RPMI8226 (cell line): ENCODE measurements around the gene LIMCH1.
"Not testable (repeated sequence)": the region's sequence is repeated elsewhere in the genome, so short reads cannot be mapped to it uniquely, and the experiment has no call there.

Experiments
- DNase-seq: peaks from one replicate; pipeline ENCODE4 v3.0.0-alpha.2; 2015

LIMCH1 gene

DNA sequence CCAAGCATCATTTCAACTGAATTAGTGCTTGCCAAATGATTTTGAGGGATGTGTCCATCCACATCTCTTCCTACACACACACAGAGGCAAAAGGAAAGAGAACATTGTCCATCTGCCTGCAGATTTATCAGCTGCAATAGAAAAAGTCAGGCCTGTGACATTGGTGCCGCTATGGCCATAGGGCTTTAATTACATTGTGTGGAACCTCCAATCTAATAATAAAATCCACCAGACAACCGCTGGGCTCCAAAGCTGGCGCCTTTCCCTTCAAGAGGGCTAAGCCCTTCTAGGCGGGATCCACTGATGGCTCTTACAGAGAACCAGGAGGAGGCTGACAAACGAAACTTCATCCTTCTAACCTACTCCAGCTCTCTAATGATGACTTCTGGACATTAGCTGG lies 150.0 kb downstream of the LIMCH1 start:
- no peak for DNase-seq

DNA sequence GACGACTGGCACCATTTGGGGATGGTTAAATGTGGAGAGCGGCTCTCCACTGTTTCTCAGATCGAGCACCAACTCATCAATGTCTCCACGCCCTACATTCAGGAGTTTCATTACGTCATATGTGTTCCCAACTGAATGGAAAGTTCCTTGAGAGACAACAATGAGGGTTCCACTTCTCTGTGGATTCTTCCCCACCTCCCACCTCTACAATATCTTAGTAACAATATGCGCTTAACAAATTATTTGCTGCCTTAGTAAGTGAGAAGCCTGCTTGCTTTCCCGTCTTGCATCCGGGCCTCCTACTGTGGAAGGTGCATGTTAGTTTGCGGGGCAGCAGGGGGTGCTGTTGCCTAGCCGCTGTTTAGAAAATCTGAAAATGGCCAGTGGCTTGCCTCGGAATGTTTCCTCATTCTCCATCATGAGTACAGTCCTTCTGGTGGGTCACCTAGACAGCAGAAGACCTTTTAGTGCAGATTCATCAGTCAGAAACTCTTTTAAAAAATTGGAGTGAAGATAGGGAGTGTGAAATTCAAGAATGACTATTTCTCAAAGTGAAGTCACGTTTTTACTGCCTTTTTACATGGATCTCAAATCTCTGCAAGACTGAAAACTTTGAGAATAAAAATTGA lies 154.9 kb downstream of the LIMCH1 start:
- DNase-seq: peak; percentile 47

DNA sequence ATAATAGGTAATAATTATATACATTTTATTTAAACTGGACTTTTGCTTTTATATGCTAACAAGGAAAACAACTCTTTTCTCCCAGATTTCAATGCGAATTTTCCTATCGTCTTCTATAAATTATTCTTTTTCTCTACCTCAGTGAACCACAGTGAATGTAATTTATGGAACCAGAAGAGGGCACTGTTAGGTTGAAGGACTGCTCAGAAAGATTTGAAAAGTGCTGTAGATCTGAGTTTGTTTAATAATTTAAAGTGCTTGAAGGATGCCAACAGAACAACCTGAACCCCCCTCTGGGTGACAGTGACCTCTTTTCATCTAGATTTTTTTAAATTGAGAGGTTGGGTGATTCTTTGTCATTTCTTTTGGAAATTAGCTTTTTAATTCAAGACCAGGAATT lies 155.7 kb downstream of the LIMCH1 start:
- peak; percentile 17 for DNase-seq

DNA sequence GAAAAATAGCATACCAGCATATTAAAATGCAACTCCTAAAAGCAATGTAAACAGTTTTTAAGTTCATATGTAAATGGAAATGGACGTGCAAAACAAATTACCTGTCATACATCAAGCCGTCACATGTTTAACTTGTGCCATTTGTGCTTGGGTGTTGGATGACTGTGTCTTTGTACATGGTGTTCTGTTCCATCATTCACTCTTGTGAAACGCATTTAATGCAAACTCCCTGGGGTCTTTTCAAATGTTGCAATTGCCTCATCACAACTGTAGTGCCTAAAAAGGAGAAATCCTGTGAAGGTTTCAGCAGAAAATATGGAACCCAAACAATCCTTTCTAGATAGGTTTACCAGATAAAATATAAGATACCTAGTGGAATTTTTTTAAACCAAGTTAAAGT lies 158.2 kb downstream of the LIMCH1 start:
- DNase-seq: no peak

DNA sequence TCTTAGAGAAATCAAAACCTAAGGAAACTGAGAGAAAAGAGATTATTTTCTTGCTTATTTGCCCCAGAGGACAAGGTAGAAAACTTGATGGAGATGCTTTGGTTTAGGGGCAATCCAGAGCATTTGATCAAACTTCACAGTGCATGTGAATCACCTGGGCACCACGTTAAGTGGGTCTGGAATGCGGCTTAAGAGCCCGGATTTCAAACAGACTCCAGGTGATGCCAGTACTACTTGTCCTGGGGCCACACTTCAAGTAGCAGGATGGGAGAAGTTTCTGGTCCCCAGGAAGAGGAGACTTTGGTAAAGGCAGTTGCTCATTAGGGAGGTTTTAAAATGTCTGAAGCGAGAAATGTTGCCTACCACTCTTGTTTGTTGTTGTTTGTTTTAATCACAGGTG lies 158.8 kb downstream of the LIMCH1 start:
- no peak for DNase-seq

DNA sequence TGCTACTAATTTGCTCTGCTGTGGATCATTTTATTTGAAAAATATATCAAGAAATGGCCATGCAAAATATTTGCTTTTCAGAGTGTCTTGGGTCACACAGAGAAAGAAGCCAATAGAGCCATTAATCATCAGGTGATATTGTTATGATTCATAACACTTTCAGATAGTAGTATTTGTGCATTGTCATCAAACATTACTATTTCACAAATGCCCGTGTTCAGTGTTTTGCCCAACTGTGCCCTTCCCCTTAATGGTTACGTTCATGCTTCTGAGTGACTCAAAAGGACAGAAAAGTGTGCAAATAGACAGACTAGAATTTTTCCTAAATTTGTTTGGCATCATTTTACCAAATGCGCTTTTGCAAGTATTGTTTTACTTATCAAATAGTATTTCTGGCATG lies 164.0 kb downstream of the LIMCH1 start:
- no peak for DNase-seq

DNA sequence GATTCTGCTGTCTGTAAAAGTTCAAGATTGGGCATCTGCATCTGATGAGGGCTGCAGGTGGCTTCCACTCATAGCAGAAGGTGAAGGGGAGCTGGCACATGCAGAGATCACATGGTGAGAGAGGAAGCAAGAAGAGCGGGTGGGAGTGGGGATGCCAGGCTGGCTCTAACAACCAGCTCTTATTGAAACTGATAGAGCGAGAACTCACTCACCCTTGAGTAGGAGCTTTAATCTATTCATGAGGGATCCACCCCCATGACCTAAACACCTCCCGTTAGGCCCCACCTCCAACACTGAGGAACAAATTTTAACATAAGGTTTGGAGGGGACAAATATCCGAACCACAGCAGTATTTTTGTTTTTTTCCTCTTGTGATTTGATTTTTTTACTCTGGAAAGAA lies 164.8 kb downstream of the LIMCH1 start:
- no peak for DNase-seq

DNA sequence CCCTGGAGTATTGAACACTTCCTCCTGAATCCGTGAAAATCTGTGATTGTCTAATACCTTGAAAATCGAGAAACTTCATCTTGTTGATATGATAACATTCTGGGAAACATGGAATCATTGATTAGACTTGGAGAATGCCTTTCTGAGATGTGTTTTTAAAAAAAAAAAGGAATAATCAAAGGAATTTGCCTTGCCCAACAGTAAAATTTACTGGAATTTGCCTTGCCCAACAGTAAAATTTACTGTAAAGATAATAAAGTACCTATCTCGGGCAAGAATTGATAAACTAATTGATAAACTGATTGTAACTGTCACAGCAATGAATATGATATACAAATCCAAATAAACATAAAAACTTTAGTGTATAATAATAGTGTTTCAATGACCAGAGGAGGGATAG lies 165.8 kb downstream of the LIMCH1 start:
- no peak for DNase-seq

DNA sequence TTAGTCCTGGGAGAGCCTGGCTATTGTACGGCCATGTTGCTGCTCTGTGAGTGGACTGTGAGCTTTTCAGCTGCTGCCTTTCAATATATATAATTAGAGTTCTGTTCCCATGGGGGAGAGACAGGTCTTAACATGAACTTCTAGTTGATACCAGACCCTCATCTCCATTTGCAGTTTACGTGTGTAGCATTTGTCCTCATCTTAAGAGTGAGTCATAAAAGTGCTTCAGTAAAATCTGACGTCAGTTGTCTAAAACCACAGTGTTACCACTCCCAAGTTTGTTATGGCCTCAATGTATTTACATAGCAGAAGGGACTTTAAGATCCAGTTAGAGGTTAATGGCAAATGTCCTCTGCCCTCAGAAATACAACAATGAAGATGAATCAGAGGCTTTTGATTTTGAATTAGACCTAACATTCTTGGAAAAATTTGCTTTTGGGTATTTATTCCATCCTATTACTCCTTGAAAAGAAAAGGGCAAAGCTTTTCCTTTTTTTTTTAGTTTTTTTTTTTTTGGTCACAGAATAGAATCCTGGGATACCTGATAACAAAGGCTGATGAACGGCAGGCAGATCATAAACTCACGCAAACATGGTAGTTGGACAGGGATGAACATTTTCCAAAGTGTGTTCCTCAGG lies 172.0 kb downstream of the LIMCH1 start:
- no peak for DNase-seq

DNA sequence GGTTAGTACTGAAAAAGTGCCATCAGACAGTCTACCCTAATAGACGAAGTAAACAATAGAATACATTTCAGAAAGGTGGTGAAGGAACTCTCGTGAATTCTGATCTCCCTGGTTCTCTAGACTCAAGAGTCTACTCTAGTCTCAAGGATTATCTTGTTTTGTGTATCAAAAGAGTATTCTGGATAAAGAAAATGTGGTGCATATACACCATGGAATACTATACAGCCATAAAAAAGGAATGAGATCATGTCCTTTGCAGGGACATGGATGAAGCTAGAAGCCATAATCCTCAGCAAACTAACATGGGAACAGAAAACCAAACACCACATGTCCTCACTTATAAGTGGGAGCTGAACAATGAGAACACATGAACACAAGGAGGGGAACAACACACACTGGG lies 173.7 kb downstream of the LIMCH1 start:
- DNase-seq: not testable (repeated sequence)

DNA sequence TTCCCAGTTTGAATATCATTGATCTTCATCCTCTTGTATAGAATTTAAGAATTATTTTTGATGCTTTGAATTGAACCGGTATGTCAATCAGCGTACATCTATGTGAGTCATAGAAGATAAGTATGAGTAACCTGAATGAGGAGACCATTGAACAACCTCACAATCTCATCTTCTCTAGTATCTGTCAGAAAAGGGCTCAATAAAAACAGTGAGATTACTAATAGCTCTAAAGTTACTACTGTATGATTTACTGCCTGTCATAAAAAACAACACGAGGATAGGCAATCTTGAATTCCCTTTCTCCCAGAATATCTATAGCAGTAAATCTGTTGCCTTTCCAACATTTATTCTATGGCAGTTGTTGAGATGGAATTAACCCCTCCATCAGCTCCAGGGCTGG lies 174.5 kb downstream of the LIMCH1 start:
- DNase-seq: no peak

DNA sequence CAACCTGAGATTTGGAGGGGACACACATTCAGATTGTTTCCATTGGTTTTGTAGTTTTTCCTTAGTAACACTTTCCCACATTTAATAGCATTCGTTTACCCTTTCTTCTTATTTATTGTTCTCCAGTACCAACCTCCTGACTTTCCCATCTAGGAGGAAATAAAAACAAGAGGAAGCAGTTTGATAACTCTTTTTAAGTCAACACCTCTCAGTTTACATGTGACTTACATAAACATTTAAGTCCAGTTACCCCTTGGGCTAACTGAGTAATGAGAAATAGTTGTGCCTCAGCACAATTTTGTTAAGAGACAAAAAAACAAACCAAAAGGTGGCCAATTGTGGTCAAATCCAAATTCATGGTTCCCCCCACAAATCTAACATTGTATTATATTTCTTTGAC lies 175.8 kb downstream of the LIMCH1 start:
- no peak for DNase-seq

DNA sequence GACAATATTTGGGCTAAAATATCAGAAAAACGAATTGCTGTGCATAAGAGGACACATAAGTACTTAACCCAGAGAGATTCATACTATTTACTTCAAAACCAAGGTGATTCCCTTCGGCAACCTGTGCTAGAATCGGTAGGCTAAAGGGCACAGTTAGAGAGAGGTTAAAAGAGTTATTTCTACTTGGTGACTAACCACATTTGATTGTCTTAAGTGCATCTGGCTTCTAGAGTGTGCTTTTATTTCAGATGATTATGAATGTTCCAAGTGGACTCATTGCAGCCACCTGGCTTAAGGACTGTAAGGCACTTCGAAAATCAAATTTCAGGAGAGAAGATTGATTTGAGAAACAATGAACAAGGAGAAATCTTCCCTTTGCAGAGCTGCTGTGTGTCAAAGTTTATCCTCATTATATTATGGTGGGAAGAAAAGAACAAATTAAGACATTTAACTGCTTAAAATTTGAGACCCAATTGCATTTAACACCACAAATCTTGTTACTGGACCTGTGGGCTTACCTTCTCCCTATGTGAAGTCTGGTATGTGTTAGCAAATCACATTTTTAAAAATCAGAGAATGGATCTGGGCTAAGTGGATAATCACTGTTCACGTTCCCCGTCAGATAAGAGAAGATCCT lies 176.5 kb downstream of the LIMCH1 start:
- DNase-seq: no peak

DNA sequence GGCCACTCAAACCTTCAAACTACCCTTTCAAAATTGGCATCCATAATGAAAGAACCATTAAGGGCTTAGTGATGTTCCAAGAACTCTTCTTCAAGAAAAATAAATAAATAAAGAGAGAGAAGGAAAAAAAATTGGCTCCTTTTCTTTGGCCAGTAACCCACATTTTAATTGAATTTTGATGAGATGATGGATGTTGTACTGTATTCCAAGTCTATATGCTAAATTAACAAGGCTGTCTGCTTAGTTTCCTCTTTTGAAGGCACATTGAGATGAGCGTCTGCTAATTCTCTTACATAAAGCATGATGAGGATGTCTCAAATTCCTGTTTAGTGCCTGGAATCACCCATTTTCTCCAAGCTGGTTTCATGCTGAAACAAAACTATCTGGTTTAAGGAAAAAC lies 177.2 kb downstream of the LIMCH1 start:
- no peak for DNase-seq

DNA sequence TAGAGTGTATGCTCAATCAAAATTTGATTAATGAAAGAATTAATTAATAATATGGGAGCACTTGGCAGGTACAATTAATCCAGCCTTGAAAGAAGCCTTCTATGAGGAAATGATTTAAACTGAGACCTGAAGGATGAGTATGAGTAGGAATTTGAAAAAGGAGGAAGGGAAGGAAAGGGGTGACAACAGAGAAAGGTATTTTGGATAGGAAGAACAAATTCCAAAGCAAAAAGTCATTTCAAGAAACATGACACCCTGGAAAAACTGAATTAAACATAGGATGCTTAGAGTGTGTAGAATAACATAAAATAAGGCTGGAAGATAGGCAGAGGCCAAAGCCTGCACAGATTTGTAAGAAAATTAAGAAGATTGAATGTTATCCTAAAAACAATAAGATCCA lies 180.9 kb downstream of the LIMCH1 start:
- DNase-seq: no peak

DNA sequence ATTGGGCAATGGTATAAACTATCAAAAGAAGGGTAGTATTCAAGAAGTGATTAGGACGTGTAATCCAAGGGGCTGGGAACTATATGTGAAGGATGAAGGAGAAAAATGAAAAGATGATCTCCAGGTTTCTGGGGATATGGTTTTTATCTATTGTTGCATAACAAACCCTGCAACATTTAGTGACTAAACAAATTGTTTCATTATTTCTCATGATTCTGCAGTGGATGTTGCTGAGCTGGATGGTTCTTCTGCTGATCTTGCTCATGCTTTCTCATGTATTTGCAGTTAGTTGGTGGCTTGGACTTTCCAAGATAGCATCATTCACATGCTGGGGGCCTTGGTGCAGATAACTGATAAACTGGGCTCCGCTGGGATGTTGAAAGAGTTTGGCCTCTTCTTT lies 181.5 kb downstream of the LIMCH1 start:
- DNase-seq: no peak

DNA sequence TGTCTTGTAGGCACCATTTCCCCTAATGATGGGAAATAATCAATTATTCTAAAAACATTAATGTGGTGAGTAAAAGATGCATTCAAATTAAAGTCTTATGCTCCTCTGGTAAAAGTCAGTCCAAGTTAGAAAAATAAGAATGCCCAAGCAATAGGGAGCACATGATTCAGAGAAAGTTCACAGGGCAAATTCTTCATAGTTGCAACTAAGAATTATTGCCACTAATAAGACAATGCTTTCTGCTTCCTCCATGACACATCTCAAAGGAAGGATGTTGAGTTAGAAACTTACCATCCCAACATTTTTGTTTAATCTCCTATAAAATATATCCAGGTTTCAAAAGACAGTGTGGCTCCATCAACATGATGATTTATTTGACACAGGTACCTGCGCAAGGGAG lies 184.2 kb downstream of the LIMCH1 start:
- DNase-seq: no peak

DNA sequence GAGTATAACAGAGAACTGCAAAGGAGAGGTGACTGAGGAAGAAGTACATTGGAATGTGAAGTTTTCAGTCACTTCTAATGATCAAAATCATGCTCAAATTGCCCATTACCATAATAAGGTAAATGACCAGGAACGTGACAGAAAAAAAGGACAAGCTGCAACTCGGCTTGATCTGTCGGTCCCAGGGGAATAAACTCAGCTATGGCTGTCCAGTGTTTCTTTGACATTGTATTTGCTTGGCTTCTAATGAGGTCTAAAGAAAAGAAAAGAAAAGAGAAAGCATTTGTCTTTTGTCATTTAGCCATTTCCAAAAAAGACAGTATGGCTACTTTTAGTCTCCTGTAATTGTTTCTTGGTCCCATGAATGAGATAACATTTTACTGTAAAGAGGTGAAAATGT lies 185.3 kb downstream of the LIMCH1 start:
- no peak for DNase-seq

DNA sequence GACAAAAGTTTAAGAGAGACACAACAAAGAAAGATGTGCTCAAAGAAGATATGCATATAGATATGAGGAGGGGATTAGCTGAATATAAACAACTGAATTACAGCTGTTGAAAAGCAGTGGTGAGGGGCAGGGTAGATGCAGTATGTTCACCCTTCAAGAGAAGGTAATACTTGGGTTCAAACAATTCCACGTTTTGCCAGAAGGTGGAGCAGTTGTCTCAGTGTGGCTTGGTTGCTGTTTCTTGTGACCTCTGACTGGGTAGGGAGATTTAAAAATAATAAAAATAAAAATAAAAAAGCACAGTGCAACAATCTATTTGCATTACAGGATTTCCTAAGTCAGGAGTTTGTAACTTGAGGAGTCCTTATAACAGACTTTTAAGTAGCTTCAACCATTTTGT lies 187.3 kb downstream of the LIMCH1 start:
- DNase-seq: no peak

DNA sequence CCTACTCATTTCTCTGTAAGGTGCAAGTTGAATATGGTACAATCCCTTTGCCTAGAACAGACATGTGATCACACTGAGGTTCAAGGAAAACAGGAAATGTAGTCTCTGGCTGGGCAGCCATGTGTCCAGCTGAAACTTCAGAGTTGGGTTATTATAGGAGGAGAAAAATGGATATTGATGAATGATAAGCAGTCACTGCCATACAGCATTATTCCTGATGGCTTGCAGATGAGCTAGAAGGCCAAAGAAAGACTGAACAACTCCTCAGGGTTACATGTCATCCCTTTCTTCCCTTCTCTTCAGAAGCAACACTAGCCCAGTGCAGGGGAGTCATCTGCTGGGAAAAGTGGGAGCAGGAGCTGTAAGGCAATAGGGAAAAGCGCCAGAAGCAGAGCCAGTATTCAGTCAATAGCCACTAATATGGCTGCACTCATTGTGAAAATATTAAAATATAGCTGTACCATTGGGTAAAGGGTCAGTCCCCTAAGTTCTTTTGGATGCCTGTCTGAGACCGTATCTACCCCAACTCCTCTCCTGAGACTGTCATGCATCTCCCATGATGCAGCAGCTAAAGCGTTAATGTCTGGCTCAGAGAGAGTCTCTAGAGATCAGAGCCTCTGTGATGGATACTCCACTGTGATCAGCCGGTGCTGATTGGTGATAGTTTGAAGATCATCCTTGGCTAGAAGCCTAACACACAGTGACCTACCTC lies 190.1 kb downstream of the LIMCH1 start:
- no peak for DNase-seq

DNA sequence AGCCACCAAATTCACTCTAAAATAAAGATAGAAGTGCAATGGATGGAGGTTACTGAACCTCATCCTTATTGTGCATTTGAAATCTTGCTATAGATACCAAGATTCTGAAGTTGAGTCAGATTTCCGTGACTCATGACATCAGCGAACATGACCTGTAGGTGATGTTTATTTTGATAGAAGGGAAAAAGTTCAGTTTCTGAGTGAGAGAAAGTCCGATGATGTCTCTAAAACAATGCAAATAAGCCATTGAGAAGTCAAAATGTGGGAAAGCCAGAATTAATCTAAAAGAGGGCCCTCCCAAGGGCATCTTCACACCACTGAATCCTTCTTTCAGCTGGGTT lies 190.6 kb downstream of the LIMCH1 start:
- DNase-seq: no peak

DNA sequence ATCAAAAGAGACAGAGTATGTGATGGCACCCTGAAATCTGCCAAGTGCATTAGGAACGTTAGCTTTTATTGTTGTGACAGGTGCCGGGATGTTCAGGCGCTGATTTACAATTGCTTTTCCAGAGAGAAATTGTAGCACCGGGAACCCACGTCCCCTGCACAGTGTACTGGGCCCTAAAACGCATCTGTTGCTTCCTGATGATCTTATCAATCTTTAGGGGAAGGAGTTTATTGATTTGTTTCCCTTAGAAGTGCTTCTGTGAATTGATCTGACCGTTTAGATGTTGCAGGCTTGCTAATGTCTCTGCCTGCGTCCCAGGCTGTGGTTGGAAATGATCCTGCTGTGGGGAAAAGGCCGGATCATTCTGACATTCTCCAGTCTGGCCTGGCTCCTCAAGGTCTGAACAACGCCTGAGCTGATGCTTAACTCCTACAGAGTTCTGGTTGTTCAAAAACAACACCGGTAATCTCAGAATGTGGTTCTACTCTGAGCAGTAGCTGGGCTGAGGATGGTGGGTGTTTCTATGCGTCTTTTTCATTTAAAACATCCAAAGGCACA lies 193.7 kb downstream of the LIMCH1 start:
- DNase-seq: no peak

DNA sequence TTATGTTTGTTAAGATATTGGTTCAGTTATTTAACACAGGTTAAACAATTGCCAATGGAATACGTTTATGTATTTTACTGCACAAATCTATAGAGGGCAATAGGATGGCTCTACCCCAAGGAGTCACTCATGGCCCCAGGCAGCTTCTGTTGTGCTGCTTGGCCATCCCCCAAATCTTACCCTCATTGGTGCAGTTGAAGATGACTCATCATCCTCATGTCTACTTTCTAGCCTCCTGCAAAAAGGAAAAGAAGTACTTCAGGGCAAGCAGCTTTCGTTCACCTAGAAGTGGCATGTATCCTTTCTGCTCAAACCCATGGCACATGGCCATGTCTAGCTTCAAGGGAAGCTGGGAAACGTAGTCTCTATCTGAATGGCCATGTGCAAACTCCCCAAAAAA lies 196.4 kb downstream of the LIMCH1 start:
- no peak for DNase-seq

DNA sequence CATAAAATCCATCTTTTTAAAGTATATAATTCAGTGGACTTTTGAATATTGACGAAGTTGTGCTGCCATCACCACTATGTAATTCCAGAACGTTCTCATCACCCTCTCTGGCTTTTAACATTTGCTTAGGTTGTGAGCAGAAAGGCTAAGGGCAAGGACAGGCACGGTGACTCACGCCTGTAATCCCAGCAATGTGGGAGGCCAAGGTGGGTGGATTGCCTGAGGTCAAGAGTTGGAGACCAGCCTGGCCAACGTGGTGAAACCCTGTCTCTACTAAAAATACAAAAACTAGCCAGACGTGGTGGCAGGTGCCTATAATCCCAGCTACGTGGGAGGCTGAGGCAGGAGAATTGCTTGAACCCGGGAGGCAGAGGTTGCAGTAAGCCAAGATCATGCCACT lies 199.5 kb downstream of the LIMCH1 start:
- not testable (repeated sequence) for DNase-seq
